Gastrocnemius medialis (tissue), 4 donors: ENCODE results near the gene TREML1.

Experiments
- POLR2A ChIP-seq, 2 donors: fragments of 450-650 bp; IDR thresholded peaks; one replicate each; pipeline ENCODE4 v1.6.1; 2017; ENCODE audit warnings: antibody characterized with exemption in 2 of 2, mild to moderate bottlenecking in 2 of 2, moderate library complexity in 2 of 2
- TF ChIP-seq, protein P1 (sequence below), 5 experiments: fragments of 450-650 bp in 3 of 5; fragments of 200-600 bp in 2 of 5; sonication (generic) in 2 of 5; IDR thresholded peaks in 4 of 5; conservative IDR thresholded peaks in 1 of 5; 1 replicate in 4 of 5; 2 replicates in 1 of 5; pipeline ENCODE4 v1.5.1; 2016 to 2019; ENCODE audit warnings: antibody characterized with exemption in 5 of 5, mild to moderate bottlenecking in 3 of 5, moderate library complexity in 3 of 5

DNA sequence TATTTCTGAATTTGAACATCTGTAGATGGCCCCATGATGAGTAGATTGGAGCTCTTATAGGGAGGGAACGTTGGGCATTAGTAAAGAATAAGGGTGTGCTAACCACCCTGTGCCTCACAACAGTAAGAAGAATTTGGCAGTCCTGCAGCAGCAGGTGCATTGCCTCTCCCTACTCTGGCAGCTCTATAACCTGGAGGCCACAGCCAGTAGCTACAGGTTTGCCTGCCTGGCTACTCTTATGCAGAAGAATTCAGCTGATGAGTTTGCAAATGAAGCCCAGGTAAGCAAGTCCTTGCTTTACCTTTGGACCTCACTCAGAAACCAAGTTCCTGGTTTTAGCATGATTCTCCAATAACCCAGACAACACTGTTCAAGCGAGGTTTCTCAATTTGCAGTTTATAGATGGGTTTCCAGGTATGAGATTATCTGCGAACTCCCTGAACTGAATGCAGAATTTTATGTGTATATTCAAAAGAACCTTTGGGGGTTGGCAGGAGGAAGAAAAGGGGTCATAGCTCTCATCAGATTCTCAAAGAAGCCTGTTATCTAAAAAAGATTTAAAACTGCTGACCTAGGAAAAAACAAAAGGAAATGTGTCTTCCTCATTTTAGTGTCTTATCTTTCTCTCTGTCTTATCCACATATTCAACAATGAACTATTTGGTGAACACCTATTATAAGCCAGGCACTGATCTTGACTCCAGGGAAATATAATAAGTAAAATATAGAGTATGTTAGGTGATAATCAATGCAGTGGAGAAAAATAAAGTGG lies 18.9 kb downstream of the TREML1 start:
- TF ChIP-seq, protein P1, sequence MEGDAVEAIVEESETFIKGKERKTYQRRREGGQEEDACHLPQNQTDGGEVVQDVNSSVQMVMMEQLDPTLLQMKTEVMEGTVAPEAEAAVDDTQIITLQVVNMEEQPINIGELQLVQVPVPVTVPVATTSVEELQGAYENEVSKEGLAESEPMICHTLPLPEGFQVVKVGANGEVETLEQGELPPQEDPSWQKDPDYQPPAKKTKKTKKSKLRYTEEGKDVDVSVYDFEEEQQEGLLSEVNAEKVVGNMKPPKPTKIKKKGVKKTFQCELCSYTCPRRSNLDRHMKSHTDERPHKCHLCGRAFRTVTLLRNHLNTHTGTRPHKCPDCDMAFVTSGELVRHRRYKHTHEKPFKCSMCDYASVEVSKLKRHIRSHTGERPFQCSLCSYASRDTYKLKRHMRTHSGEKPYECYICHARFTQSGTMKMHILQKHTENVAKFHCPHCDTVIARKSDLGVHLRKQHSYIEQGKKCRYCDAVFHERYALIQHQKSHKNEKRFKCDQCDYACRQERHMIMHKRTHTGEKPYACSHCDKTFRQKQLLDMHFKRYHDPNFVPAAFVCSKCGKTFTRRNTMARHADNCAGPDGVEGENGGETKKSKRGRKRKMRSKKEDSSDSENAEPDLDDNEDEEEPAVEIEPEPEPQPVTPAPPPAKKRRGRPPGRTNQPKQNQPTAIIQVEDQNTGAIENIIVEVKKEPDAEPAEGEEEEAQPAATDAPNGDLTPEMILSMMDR (IDR thresholded peaks at IDR 0.05 in 4 of 5, conservative IDR thresholded peaks at IDR 0.05 in 1 of 5): no peak
- TF ChIP-seq POLR2A (IDR thresholded peaks at IDR 0.05): no peak
